ENCODE measurements around the gene ANGPTL8.

DNA sequence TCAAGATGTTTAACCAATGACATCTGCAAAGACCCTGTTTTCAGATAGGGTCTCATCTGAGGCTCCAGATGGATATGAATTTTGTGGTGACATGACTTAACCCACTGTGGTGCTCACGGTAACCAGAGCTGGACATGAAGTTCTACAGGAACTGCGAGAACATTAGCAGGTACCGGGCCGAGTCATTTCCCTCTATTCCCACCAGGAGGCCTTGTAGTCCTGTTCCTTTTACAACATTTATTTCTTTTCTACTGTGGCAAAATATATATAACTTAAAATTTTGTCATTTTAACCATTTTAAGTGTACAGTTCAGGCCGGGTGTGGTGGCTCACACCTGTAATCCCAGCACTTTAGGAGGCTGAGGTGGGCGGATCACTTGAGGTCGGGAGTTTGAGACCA, 48.9 kb downstream of the ANGPTL8 start:
- TF ChIP-seq CTCF (IDR thresholded peaks at IDR 0.05): peak in 2 of 3 experiments; percentile 41 to 52
- TF ChIP-seq POLR2A (IDR thresholded peaks at IDR 0.05): no peak
